ENCODE measurements around the gene SETD2.
A peak's percentile ranks its signal among the peaks of the same experiment; 100 is the strongest.

The SETD2 gene

GRCh38 chr3:47014036-47014435 lies 149.9 kb downstream of the SETD2 start:
- TF ChIP-seq, protein P1, sequence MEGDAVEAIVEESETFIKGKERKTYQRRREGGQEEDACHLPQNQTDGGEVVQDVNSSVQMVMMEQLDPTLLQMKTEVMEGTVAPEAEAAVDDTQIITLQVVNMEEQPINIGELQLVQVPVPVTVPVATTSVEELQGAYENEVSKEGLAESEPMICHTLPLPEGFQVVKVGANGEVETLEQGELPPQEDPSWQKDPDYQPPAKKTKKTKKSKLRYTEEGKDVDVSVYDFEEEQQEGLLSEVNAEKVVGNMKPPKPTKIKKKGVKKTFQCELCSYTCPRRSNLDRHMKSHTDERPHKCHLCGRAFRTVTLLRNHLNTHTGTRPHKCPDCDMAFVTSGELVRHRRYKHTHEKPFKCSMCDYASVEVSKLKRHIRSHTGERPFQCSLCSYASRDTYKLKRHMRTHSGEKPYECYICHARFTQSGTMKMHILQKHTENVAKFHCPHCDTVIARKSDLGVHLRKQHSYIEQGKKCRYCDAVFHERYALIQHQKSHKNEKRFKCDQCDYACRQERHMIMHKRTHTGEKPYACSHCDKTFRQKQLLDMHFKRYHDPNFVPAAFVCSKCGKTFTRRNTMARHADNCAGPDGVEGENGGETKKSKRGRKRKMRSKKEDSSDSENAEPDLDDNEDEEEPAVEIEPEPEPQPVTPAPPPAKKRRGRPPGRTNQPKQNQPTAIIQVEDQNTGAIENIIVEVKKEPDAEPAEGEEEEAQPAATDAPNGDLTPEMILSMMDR (IDR thresholded peaks at IDR 0.05) = no peak
- no peak for DNase-seq (ENCODE audit: low spot score)
- H3K27ac ChIP-seq = no peak overlapping the region
- H3K4me3 ChIP-seq = no peak overlapping the region

DNA sequence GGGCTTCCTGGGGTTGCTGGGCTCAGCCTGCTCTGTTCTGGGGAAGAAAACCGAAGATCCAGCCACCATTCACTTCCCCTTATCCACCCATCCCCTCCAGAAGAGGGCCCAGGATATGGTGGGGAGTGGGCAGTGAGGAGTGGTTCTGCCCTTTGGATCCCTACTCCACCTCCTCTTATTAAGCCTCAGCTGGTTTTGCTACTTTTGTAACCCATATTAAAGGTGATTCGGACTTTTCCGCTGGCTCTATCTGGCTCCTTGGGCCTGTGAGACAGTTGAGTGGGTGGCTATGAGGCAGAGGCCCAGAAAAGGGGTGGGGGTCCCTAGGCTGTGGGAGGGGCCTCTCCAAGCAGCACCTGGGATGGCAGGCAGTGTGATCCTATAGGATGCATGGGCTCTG lies 150.7 kb downstream of the SETD2 start:
- H3K27ac ChIP-seq = no peak overlapping the region

GRCh38 chr3:47012342-47013230 lies 151.3 kb downstream of the SETD2 start:
- Histone ChIP-seq H3K27ac (no peak overlapping the region), H3K4me3 (no peak overlapping the region)
- peak; percentile 66 for DNase-seq (ENCODE audit: low spot score)
- TF ChIP-seq, protein P1 (IDR thresholded peaks at IDR 0.05) = no peak

More for the DNA sequence above, 150.7 kb downstream of the SETD2 start:
- no peak overlapping the region for H3K4me3 ChIP-seq
- TF ChIP-seq, protein P1 (IDR thresholded peaks at IDR 0.05) = no peak
- no peak for DNase-seq (ENCODE audit: low spot score)

- no peak overlapping the region for H3K4me3 ChIP-seq
- DNase-seq (ENCODE audit: low spot score) = no peak
- TF ChIP-seq, protein P1 (IDR thresholded peaks at IDR 0.05) = no peak
- no peak overlapping the region for H3K27ac ChIP-seq
These were observed 152.5 kb downstream of the SETD2 start for GRCh38 chr3:47011371-47011770.

DNA sequence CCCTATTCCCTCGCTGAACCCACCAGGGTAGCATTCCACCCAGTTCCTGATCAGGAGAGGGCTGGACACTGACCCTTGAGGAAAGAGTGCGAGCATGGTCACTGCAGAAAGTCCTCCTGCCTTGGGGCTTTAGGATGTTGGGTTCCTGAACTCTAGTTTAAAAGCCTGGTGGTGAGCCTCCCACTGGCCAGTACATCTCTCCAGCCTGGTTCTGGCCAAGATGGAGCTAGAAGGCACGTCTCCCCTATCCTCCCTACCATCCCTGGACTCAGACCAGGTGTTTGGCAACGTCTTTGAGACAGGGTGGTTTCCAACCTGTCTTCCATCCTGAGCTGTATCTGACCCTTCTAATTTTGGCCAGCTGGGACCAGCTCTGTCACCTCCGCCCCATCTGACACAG lies 153.0 kb downstream of the SETD2 start:
- no peak for DNase-seq (ENCODE audit: low spot score)
- H3K27ac ChIP-seq = peak overlapping the region in 1 of 2 donors; percentile 92
- no peak overlapping the region for H3K4me3 ChIP-seq
- TF ChIP-seq, protein P1 (IDR thresholded peaks at IDR 0.05) = no peak

DNA sequence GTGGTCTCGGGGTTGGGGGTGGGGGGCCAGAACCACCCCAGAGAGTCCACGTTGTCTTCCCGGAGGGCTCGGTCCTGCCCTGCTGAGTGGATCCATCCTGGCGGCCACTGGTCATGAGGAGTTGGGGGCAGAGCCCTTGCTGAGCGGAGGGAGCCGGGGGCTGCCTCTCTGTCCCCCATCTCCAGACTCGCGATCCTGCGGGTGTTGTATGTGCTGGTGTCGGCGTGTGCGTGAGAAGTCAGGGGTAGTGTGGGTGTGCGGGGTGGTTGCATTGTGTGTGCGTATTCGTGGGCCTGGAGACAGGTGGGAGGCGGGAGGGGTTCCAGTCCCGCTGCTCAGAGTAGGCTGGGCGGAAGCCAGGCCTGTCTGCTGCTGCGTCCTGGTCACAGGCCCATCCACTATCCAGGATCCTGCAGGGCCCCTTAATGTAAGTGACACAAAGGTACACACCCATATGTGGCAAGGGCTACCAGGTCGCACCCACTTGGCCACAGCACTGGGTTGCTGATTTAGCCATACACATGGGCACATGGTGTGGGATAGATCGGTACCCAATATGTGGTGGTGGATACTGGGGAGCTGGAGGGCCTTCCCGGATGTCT lies 153.7 kb downstream of the SETD2 start:
- DNase-seq (ENCODE audit: low spot score) = peak; percentile 77
- Histone ChIP-seq H3K27ac (peak overlapping the region; percentile 88 to 92), H3K4me3 (peak overlapping the region; percentile 79)
- TF ChIP-seq, protein P1 (IDR thresholded peaks at IDR 0.05) = no peak

Data from coronary artery (tissue), 2 donors.